ENCODE measurements around the gene PJVK.
"Not testable (repeated sequence)": the region's sequence is repeated elsewhere in the genome, so short reads cannot be mapped to it uniquely, and the experiment has no call there.

PJVK gene

GRCh38 chr2:178436662-178437061, 14.5 kb upstream of the PJVK start:
- no peak for DNase-seq

GRCh38 chr2:178441426-178441825, 9.8 kb upstream of the PJVK start:
- no peak for DNase-seq

GRCh38 chr2:178448968-178449661, 2.1 kb upstream of the PJVK start:
- DNase-seq = no peak

DNA sequence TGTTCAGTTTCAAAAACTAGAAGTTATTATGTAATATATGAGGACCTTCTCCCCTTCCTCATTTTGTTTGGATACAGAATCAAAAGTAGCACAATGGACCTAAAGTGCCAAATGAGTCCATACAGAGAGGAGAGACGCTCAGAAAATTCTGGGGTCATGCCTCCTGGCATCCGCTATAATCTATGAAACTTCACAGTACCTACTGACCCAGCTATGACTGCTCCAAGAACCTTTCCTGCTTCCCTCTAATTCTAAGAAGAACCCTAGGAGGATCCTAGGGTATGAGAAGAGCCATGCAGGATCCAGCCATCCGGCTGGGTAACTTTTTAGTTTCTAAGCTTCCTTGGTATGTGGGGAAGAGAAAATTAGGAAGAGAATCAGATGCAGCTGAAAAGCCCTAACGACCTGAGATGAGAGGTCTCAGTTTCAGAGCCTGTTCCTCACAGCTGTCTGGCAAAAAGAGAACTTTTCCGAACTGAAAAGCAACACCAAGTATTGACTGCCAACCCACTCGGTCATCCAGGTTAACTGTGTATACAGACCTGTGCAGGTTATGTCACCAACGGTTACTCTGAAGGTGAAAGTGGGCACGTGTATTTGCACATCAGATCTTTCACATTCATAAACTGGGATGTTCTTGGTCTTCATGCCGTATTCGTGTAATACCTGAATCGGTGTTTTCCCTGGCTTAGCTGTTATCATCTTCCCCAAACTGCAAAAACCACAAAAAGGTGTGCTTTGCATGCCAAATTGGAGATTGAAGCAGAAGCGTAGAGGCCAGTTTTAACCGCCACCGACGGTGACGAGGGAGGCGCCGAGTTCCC, 1.3 kb upstream of the PJVK start:
- DNase-seq = no peak

DNA sequence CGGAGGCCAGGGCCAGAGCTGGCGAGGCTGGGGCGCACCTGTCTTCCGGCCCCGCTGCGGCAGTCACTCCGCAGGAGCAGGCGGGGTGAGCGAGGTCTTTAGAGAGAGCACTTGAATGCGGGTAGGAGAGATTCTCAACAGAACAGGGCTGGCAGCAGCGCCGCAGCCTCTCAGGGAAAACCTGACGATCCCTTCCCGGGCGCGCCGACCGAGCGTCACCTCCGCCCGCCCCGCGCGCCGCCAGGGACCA, 729 bp upstream of the PJVK start:
- no peak for DNase-seq

DNA sequence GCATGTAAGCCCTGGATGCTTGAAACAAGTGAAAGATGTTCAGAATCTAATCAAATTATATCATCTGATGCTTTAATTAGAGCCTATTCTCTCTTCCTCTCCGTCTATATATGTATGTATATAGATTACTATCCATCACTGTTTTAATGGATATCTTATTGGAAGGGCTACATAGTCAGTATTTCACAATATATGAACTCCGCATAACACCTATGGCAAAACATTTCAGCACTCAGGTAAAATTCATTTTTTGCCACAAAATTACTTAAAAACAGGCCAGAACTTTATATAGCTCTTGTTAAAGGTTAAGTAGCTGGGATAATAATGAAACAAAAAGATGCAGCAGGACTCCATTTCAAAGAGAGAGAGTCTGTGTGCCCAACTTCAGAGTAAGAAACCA, 1.2 kb downstream of the PJVK start:
- no peak for DNase-seq

GRCh38 chr2:178452870-178453269, 1.7 kb downstream of the PJVK start:
- no peak for DNase-seq

- no peak for DNase-seq
Measured at GRCh38 chr2:178455947-178456346, 4.8 kb downstream of the PJVK start.

DNA sequence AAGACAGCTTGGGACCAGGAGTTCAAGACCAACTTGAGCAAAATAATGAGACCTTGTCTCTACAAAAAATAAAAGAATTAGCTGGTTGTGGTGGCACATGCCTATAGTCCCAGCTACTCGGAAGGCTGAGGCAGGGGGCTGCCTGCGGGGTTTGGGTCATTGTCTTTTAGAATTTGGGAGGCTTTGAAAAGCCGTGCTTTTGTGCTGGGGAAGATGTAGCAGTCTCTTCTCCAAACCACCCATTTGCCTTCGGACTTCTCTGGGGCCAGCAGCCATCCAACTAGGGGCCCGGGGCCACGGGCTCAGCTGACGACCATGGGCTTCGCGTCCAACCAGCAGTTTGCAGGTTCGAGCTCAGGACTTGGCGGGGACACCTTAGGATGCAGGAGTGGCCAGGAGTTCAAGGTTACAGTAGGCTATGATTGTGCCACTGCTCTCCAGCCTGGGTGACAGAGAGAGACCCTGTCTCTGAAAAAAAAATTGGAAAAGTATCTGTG, 6.3 kb downstream of the PJVK start:
- DNase-seq = no peak

- DNase-seq = no peak
Measured at GRCh38 chr2:178469219-178469849, 18.2 kb downstream of the PJVK start.

DNA sequence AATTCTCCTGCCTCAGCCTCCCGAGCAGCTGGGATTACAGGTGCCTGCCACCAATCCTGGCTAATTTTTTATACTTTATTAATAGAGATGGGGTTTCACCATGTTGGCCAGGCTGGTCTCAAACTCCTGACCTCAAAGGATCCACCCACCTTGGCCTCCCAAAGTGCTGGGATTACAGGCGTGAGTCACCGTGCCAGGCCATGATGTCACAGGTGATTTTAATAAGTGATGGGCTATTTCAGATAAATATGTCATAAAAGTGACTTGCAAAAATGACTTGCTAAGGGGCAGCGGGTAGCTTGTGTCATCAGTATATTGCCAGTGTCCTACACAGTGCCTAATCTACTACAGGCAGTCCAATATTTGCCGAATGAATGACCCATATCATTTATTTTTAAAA, 20.1 kb downstream of the PJVK start:
- DNase-seq = not testable (repeated sequence)

DNA sequence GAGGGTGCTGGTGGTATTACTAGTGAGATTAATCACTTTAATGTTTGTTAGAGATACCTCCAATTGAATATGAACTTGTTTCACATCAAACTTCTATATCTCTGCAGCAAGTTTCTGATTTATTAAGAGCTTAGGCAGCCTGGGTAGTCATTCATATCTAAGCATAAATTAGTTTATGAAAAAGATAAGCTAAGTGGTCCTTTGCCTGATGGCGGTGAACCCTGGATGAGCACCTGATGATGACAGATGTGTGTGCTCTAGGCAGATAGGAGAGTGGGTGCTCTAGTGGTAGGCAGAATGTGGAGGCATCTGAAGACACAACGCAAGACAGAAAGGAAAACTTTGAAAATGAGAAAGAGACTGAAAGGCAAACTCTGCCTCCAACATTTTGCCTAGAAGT, 22.2 kb downstream of the PJVK start:
- DNase-seq = no peak

- DNase-seq = no peak
Measured at GRCh38 chr2:178473931-178474330, 22.8 kb downstream of the PJVK start.

DNA sequence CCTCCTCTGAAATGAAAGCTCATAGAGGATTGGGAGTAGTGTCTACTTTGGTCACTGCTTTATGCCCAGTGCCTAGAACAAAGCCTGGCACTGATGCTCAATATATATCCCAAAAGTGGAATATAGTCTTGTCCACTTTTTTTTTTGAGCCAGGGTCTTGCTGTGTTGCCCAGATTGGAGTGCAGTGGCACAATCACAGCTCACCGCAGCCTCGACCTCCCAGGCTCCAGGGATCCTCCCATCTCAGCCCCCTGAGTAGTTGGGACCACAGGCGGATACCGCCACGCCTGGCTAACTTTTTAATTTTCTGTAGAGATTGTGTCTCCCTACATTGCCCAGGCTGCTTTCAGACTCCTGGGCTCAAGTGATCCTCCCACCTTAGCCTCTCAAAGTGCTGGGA, 23.4 kb downstream of the PJVK start:
- no peak for DNase-seq

- no peak for DNase-seq
Measured at GRCh38 chr2:178476477-178476876, 25.3 kb downstream of the PJVK start.

- DNase-seq = no peak
Measured at GRCh38 chr2:178477443-178478129, 26.4 kb downstream of the PJVK start.

GRCh38 chr2:178478130-178478438, 26.9 kb downstream of the PJVK start:
- peak in 1 of 2 experiments; percentile 47 for DNase-seq

- DNase-seq = peak; percentile 56 to 77
Measured at GRCh38 chr2:178478439-178479274, 27.5 kb downstream of the PJVK start, which contains the start of gene FKBP7. Gene FKBP7 (minus strand): TSS chr2:178478600. CDS start chr2:178478499, 101 bp downstream.

DNA sequence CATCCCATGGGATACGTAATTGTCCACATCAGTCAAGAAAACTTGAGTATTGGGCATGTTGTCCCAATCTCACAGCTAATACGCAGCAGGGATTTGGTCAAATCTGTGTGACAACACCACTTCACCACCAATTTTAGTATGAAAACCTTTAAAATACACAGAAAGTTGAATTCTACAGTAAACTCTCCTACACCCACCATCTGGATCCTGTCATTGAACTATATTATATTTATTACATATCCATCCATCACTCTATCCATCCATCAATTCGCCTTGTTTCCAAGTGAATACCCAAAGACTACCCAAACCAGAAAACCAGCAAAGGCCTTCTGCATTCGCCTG, 28.1 kb downstream of the PJVK start:
- DNase-seq = no peak

GRCh38 chr2:178479758-178480226, 28.6 kb downstream of the PJVK start:
- DNase-seq = no peak

- DNase-seq = peak; percentile 90 to 92
Measured at GRCh38 chr2:178480227-178481181, 29.3 kb downstream of the PJVK start, which contains the start of gene PLEKHA3. Gene PLEKHA3 (plus strand): TSS chr2:178480457. CDS start chr2:178480870, 413 bp downstream.

Data from SW 1271 (cell line).